Stimulated activated naive CD8-positive, alpha-beta T cell treated with anti-CD3 and anti-CD28 coated beads, Interleukin-15, Interleukin-2, amounts not matched to agents 100 ng/mL and 50 ng/mL, for 24 hours (primary cell): ENCODE data around the gene WAS.
A peak's percentile ranks its signal among the peaks of the same experiment; 100 is the strongest.
"Not testable (repeated sequence)": the region's sequence is repeated elsewhere in the genome, so short reads cannot be mapped to it uniquely, and the experiment has no call there.

Experiments
- H3K27ac Mint-ChIP-seq: one replicate; pipeline ENCODE4 v1.8.0; 2021; ENCODE audit warnings: mild to moderate bottlenecking, mixed read lengths
- H3K27me3 Mint-ChIP-seq: one replicate; pipeline ENCODE4 v1.8.0; 2021; ENCODE audit warnings: mixed read lengths
- H3K36me3 Mint-ChIP-seq: one replicate; pipeline ENCODE4 v1.8.0; 2021; ENCODE audit warnings: low read depth, mixed read lengths
- H3K4me1 Mint-ChIP-seq: one replicate; pipeline ENCODE4 v1.8.0; 2021; ENCODE audit warnings: low read depth, mixed read lengths
- H3K4me3 Mint-ChIP-seq: one replicate; pipeline ENCODE4 v1.8.0; 2021; ENCODE audit warnings: mild to moderate bottlenecking, mixed read lengths
- H3K9me3 Mint-ChIP-seq: one replicate; pipeline ENCODE4 v1.8.0; 2021; ENCODE audit warnings: mixed read lengths

WAS gene

GRCh38 chrX:48676893-48677270, 6.7 kb upstream of the WAS start:
- Mint-ChIP-seq H3K27ac (peak overlapping the region; percentile 90), H3K4me1 (peaks cover 28% of the 10 kb centered on the region), H3K4me3 (peak overlapping the region; percentile 89), H3K36me3 (no peaks in the 10 kb centered on the region), H3K27me3 (no peaks in the 10 kb centered on the region), H3K9me3 (no peaks in the 10 kb centered on the region)

GRCh38 chrX:48677516-48677915, 6.1 kb upstream of the WAS start:
- peak overlapping the region; percentile 89 for H3K4me3 Mint-ChIP-seq
- H3K4me1 Mint-ChIP-seq, result peaks cover 33% of the 10 kb centered on the region
- H3K36me3 Mint-ChIP-seq, result no peaks in the 10 kb centered on the region
- peak overlapping the region; percentile 90 for H3K27ac Mint-ChIP-seq
- no peaks in the 10 kb centered on the region for H3K9me3 Mint-ChIP-seq
- no peaks in the 10 kb centered on the region for H3K27me3 Mint-ChIP-seq

GRCh38 chrX:48680467-48680866, 3.1 kb upstream of the WAS start:
- H3K4me3 Mint-ChIP-seq, H3K9me3 Mint-ChIP-seq, H3K27me3 Mint-ChIP-seq: not testable (repeated sequence)
- peak overlapping the region; percentile 65 for H3K27ac Mint-ChIP-seq
- peaks cover 51% of the 10 kb centered on the region for H3K4me1 Mint-ChIP-seq
- H3K36me3 Mint-ChIP-seq, result peaks cover 10% of the 10 kb centered on the region

GRCh38 chrX:48680925-48681324, 2.7 kb upstream of the WAS start:
- not testable (repeated sequence) for H3K9me3 Mint-ChIP-seq, H3K27me3 Mint-ChIP-seq, H3K4me3 Mint-ChIP-seq
- Mint-ChIP-seq H3K4me1 (peaks cover 55% of the 10 kb centered on the region), H3K36me3 (peaks cover 15% of the 10 kb centered on the region), H3K27ac (peak overlapping the region; percentile 65)

- peaks cover 22% of the 10 kb centered on the region for H3K36me3 Mint-ChIP-seq
- H3K9me3 Mint-ChIP-seq, result no peaks in the 10 kb centered on the region
- H3K27me3 Mint-ChIP-seq, result no peaks in the 10 kb centered on the region
- peaks cover 63% of the 10 kb centered on the region for H3K4me1 Mint-ChIP-seq
- H3K4me3 Mint-ChIP-seq, result no peak overlapping the region
- H3K27ac Mint-ChIP-seq, result no peak overlapping the region
Observed at GRCh38 chrX:48681539-48682183, 1.9 kb upstream of the WAS start.

- Mint-ChIP-seq H3K27ac (peak overlapping the region; percentile 94), H3K4me3 (peak overlapping the region; percentile 89), H3K4me1 (peaks cover 62% of the 10 kb centered on the region), H3K36me3 (peaks cover 34% of the 10 kb centered on the region)
- H3K27me3 Mint-ChIP-seq, H3K9me3 Mint-ChIP-seq: not testable (repeated sequence)
Observed at GRCh38 chrX:48682795-48683194, 804 bp upstream of the WAS start.

- Mint-ChIP-seq H3K27ac (peak overlapping the region; percentile 94), H3K4me1 (peaks cover 62% of the 10 kb centered on the region), H3K27me3 (no peaks in the 10 kb centered on the region), H3K36me3 (peaks cover 39% of the 10 kb centered on the region), H3K9me3 (no peaks in the 10 kb centered on the region), H3K4me3 (peak overlapping the region; percentile 89)
Observed at GRCh38 chrX:48684134-48684533, 535 bp downstream of the WAS start.

GRCh38 chrX:48685416-48685815, 1.8 kb downstream of the WAS start:
- no peaks in the 10 kb centered on the region for H3K27me3 Mint-ChIP-seq
- H3K9me3 Mint-ChIP-seq, result no peaks in the 10 kb centered on the region
- H3K4me3 Mint-ChIP-seq, result peak overlapping the region; percentile 89
- H3K36me3 Mint-ChIP-seq, result peaks cover 41% of the 10 kb centered on the region
- H3K4me1 Mint-ChIP-seq, result peaks cover 55% of the 10 kb centered on the region
- H3K27ac Mint-ChIP-seq, result peak overlapping the region; percentile 94

GRCh38 chrX:48688531-48689150, 5.0 kb downstream of the WAS start:
- no peak overlapping the region for H3K4me3 Mint-ChIP-seq
- peaks cover 33% of the 10 kb centered on the region for H3K4me1 Mint-ChIP-seq
- no peaks in the 10 kb centered on the region for H3K9me3 Mint-ChIP-seq
- no peak overlapping the region for H3K27ac Mint-ChIP-seq
- no peaks in the 10 kb centered on the region for H3K27me3 Mint-ChIP-seq
- peaks cover 49% of the 10 kb centered on the region for H3K36me3 Mint-ChIP-seq

GRCh38 chrX:48689208-48689920, 5.8 kb downstream of the WAS start:
- no peaks in the 10 kb centered on the region for H3K27me3 Mint-ChIP-seq
- peaks cover 47% of the 10 kb centered on the region for H3K36me3 Mint-ChIP-seq
- H3K27ac Mint-ChIP-seq, result no peak overlapping the region
- no peaks in the 10 kb centered on the region for H3K9me3 Mint-ChIP-seq
- no peak overlapping the region for H3K4me3 Mint-ChIP-seq
- H3K4me1 Mint-ChIP-seq, result peaks cover 31% of the 10 kb centered on the region

- not testable (repeated sequence) for H3K27me3 Mint-ChIP-seq, H3K9me3 Mint-ChIP-seq, H3K4me3 Mint-ChIP-seq
- Mint-ChIP-seq H3K27ac (peak overlapping the region; percentile 58), H3K4me1 (peaks cover 22% of the 10 kb centered on the region), H3K36me3 (peaks cover 25% of the 10 kb centered on the region)
Observed at GRCh38 chrX:48691746-48692145, 8.1 kb downstream of the WAS start.

- peaks cover 23% of the 10 kb centered on the region for H3K36me3 Mint-ChIP-seq
- no peaks in the 10 kb centered on the region for H3K9me3 Mint-ChIP-seq
- peak overlapping the region; percentile 96 for H3K27ac Mint-ChIP-seq
- H3K27me3 Mint-ChIP-seq, result no peaks in the 10 kb centered on the region
- H3K4me3 Mint-ChIP-seq, result peak overlapping the region; percentile 85
- peaks cover 27% of the 10 kb centered on the region for H3K4me1 Mint-ChIP-seq
Observed at GRCh38 chrX:48694776-48695533, 11.4 kb downstream of the WAS start.

GRCh38 chrX:48695534-48695896, 11.9 kb downstream of the WAS start:
- H3K9me3 Mint-ChIP-seq, result no peaks in the 10 kb centered on the region
- H3K27me3 Mint-ChIP-seq, result no peaks in the 10 kb centered on the region
- H3K36me3 Mint-ChIP-seq, result peaks cover 22% of the 10 kb centered on the region
- H3K27ac Mint-ChIP-seq, result peak overlapping the region; percentile 96
- H3K4me1 Mint-ChIP-seq, result peaks cover 27% of the 10 kb centered on the region
- peak overlapping the region; percentile 85 for H3K4me3 Mint-ChIP-seq

- Mint-ChIP-seq H3K27me3 (no peaks in the 10 kb centered on the region), H3K27ac (peak overlapping the region; percentile 96), H3K4me1 (peaks cover 27% of the 10 kb centered on the region), H3K36me3 (peaks cover 26% of the 10 kb centered on the region), H3K4me3 (peak overlapping the region; percentile 85), H3K9me3 (no peaks in the 10 kb centered on the region)
Observed at GRCh38 chrX:48695925-48696300, 12.3 kb downstream of the WAS start.
